K562 (cell line): ENCODE data around the gene ANO6. TPM values are rescaled to one million over a fixed set of nuclear protein-coding genes. Genes with fewer than 3 reads are reported as not detected.

Experiments used
- ARID1B ChIP-seq: fragments of 450-650 bp; IDR thresholded peaks from 2 replicates; pipeline ENCODE4 v1.6.1; 2016; ENCODE audit warnings: antibody characterized with exemption, mild to moderate bottlenecking, inconsistent platforms
- DACH1 ChIP-seq: fragments of 450-650 bp; IDR thresholded peaks from 2 replicates; pipeline ENCODE4 v1.6.1; 2018; ENCODE audit not compliant: partially characterized antibody
- FOXM1 ChIP-seq, 2 experiments: fragments of 450-650 bp in 1 of 2; sonication (generic) in 1 of 2; formaldehyde crosslinking in 1 of 2; IDR thresholded peaks; 2 replicates each; pipeline versions ENCODE4 v1.6.1 to v1.9.0; 2017 to 2022; ENCODE audit warnings: low read depth in 2 of 2, mild to moderate bottlenecking in 2 of 2, missing genetic modification reagents in 1 of 2, moderate library complexity in 1 of 2
- GATAD2B ChIP-seq: fragments of 450-650 bp; IDR thresholded peaks from 2 replicates; pipeline ENCODE4 v1.6.1; 2017; ENCODE audit warnings: mild to moderate bottlenecking, borderline replicate concordance
- HDAC1 ChIP-seq, 2 experiments: fragments of 450-650 bp; IDR thresholded peaks; 2 replicates each; pipeline ENCODE4 v1.6.1; 2016 to 2017; ENCODE audit warnings: inconsistent platforms in 1 of 2, mild to moderate bottlenecking in 1 of 2, moderate library complexity in 1 of 2
- HMBOX1 ChIP-seq: sonication (generic); IDR thresholded peaks from 2 replicates; pipeline ENCODE4 v1.6.1; 2016
- HOXB6 ChIP-seq: fragments of 250-450 bp; sonication (Bioruptor Pico); IDR thresholded peaks from 2 replicates; pipeline ENCODE4 v1.5.1; 2022; ENCODE audit warnings: mild to moderate bottlenecking, borderline replicate concordance
- JUND ChIP-seq, 2 experiments: IDR thresholded peaks; 2 replicates in 1 of 2; 3 replicates in 1 of 2; pipeline ENCODE4 v1.6.1; 2011; ENCODE audit warnings: borderline replicate concordance in 2 of 2, low read depth in 2 of 2, low read length in 2 of 2, improper control_type of control experiment in 1 of 2, missing biosample characterization in 1 of 2, missing genetic modification characterization in 1 of 2, missing genetic modification reagents in 1 of 2
- KDM1A ChIP-seq, 2 experiments: fragments of 450-650 bp; IDR thresholded peaks; 2 replicates each; pipeline ENCODE4 v1.6.1; 2016; ENCODE audit warnings: mild to moderate bottlenecking in 2 of 2
- MLX ChIP-seq, 2 experiments: fragments of 450-650 bp in 1 of 2; sonication (generic) in 1 of 2; formaldehyde crosslinking; conservative IDR thresholded peaks; 2 replicates each; pipeline versions ENCODE4 v1.4.0 to v1.8.1; 2020 to 2022; ENCODE audit warnings: mild to moderate bottlenecking in 1 of 2, missing genetic modification reagents in 1 of 2
- NR4A1 ChIP-seq, 2 experiments: fragments of 250-450 bp in 1 of 2; fragments of 450-650 bp in 1 of 2; sonication (Bioruptor Pico) in 1 of 2; IDR thresholded peaks; 2 replicates each; pipeline versions ENCODE4 v1.4.0 to v1.6.1; 2016 to 2020; ENCODE audit warnings: mild to moderate bottlenecking in 2 of 2, missing compliant biosample characterization in 1 of 2, missing genetic modification characterization in 1 of 2, moderate library complexity in 1 of 2
- TCF3 ChIP-seq: sonication (generic); formaldehyde crosslinking; IDR thresholded peaks from 2 replicates; pipeline ENCODE4 v1.4.0; 2020; ENCODE audit warnings: mild to moderate bottlenecking, missing genetic modification reagents
- TEAD4 ChIP-seq, 2 experiments: sonication (generic) in 1 of 2; formaldehyde crosslinking in 1 of 2; IDR thresholded peaks; 2 replicates each; pipeline versions ENCODE4 v1.6.1 to v1.8.0; 2012 to 2022; ENCODE audit warnings: borderline replicate concordance in 1 of 2, inconsistent platforms in 1 of 2, low read length in 1 of 2, mild to moderate bottlenecking in 1 of 2, missing genetic modification reagents in 1 of 2
- ZC3H8 ChIP-seq: fragments of 450-650 bp; IDR thresholded peaks from 2 replicates; pipeline ENCODE4 v1.6.1; 2017
- ZNF146 ChIP-seq: IDR thresholded peaks from one replicate; pipeline ENCODE4 v1.6.1; 2018; ENCODE audit warnings: missing compliant biosample characterization; ENCODE audit not compliant: unreplicated experiment
- ZNF212 ChIP-seq: fragments of 450-650 bp; formaldehyde crosslinking; IDR thresholded peaks from 2 replicates; pipeline ENCODE4 v1.4.0; 2020; ENCODE audit warnings: mild to moderate bottlenecking
- ZNF384 ChIP-seq: IDR thresholded peaks from 2 replicates; pipeline ENCODE4 v1.6.1; 2012; ENCODE audit warnings: low read depth, low read length, improper control_type of control experiment
- ZNF445 ChIP-seq: fragments of 250-450 bp; sonication (Bioruptor Pico); IDR thresholded peaks from 2 replicates; pipeline ENCODE4 v1.4.0; 2020; ENCODE audit warnings: low read depth, mild to moderate bottlenecking, moderate library complexity
- ZNF79 ChIP-seq: fragments of 250-450 bp; sonication (Bioruptor Pico); IDR thresholded peaks from 2 replicates; pipeline ENCODE4 v1.4.0; 2020; ENCODE audit warnings: low read depth, mild to moderate bottlenecking, moderate library complexity
- polyA plus RNA-seq, 8 experiments: library from polyadenylated mRNA; depleted of rRNA in 4 of 8; stranded (reverse) in 5 of 8; unstranded in 3 of 8; fragments of >200 nt; fragmentation: Nextera tagmentation in 2 of 8; fragmentation: Illumina TruSeq in 1 of 8; extraction: Ambion mirVana in 2 of 8; extraction: Trizol in 1 of 8; gene quantifications; 2 replicates each; pipeline versions ENCODE4 v1.2.1 to v1.2.3, GENCODE V29; 2011 to 2014; ENCODE audit warnings: inconsistent platforms in 1 of 8, missing spikeins in 1 of 8
- total RNA-seq, 7 experiments: library from RNA; depleted of rRNA in 6 of 7; stranded (reverse); fragments of >200 nt in 6 of 7; fragmentation: Illumina TruSeq in 2 of 7; extraction: Trizol in 2 of 7; gene quantifications; 2 replicates each; pipeline versions ENCODE4 v1.2.1 to v1.2.3, GENCODE V29; 2011 to 2021; ENCODE audit warnings: low replicate concordance in 1 of 7

Gene ANO6
- total and polyA plus RNA-seq, 9 of the 15 experiments (the other 6 are each of a cell fraction or from before 2014, with no cell fraction given) = 3.5 to 24.7 (median 20.3) TPM

- peak; percentile 54 for TF ChIP-seq DACH1
- TF ChIP-seq ZC3H8 = no peak
- TF ChIP-seq HDAC1 (IDR thresholded peaks at IDR 0.05) = 0 out of 4 replicates have a peak, but pooled peaks of 1 of the 2 experiments have one; percentile 38
- no peak for TF ChIP-seq ZNF146
- no peak for TF ChIP-seq NR4A1 (CRISPR knock-in tag; IDR thresholded peaks at IDR 0.05)
- no peak for TF ChIP-seq NR4A1 (tag; IDR thresholded peaks at IDR 0.05)
- TF ChIP-seq TCF3 (CRISPR knock-in tag) = peak; percentile 67
- TF ChIP-seq FOXM1 (IDR thresholded peaks at IDR 0.05; ENCODE audit: low read depth) = 0 out of 2 replicates have a peak, but pooled peaks have one; percentile 11
- no peak for TF ChIP-seq FOXM1 (CRISPR knock-in tag; IDR thresholded peaks at IDR 0.05; ENCODE audit: low read depth)
- TF ChIP-seq TEAD4 (IDR thresholded peaks at IDR 0.05; ENCODE audit: low read length) = peak; percentile 67
- no peak for TF ChIP-seq TEAD4 (CRISPR knock-in tag; IDR thresholded peaks at IDR 0.05; ENCODE audit: borderline replicate concordance)
- no peak for TF ChIP-seq HOXB6
- TF ChIP-seq ARID1B = peak; percentile 81
- no peak for TF ChIP-seq GATAD2B
- TF ChIP-seq ZNF384 = peak; percentile 56
- no peak for TF ChIP-seq ZNF79 (CRISPR knock-in tag)
- peak; percentile 48 to 53; a peak in 2 of 4 replicates for TF ChIP-seq KDM1A (IDR thresholded peaks at IDR 0.05)
- peak; percentile 42; the same call in 1 of the 2 replicates for TF ChIP-seq JUND (IDR thresholded peaks at IDR 0.05; ENCODE audit: borderline replicate concordance, low read depth, low read length)
- TF ChIP-seq JUND (tag; IDR thresholded peaks at IDR 0.05; ENCODE audit: borderline replicate concordance, low read depth, low read length) = no peak
- TF ChIP-seq HMBOX1 = peak; percentile 86
- no peak for TF ChIP-seq MLX (CRISPR knock-in tag; conservative IDR thresholded peaks at IDR 0.05)
- no peak for TF ChIP-seq ZNF445 (CRISPR knock-in tag)
- TF ChIP-seq ZNF212 (CRISPR knock-in tag) = no peak
Observed at GRCh38 chr12:45298721-45299692, 83.1 kb downstream of the ANO6 start (continued).
